ENCODE data around the gene PLA2G4F.

PLA2G4F gene

GRCh38 chr15:42111924-42112323 is 44.5 kb downstream of the PLA2G4F start:
- peaks cover 6% of the 10 kb centered on the region for H3K4me1 Mint-ChIP-seq
- DNase-seq (ENCODE audit: low spot score in 2 of 2), result no peak
- H3K36me3 Mint-ChIP-seq, result no peaks in the 10 kb centered on the region

GRCh38 chr15:42110367-42110766 is 46.1 kb downstream of the PLA2G4F start:
- DNase-seq (ENCODE audit: low spot score in 2 of 2), result no peak
- no peak overlapping the region for H3K4me3 Mint-ChIP-seq
- H3K36me3 Mint-ChIP-seq, result no peaks in the 10 kb centered on the region
- no peaks in the 10 kb centered on the region for H3K9me3 Mint-ChIP-seq
- peaks cover 6% of the 10 kb centered on the region for H3K4me1 Mint-ChIP-seq
- ATAC-seq, result no peak
- H3K27ac Mint-ChIP-seq, result no peak overlapping the region

More at GRCh38 chr15:42111924-42112323, 44.5 kb downstream of the PLA2G4F start:
- no peak for ATAC-seq
- Mint-ChIP-seq H3K27ac (no peak overlapping the region), H3K4me3 (no peak overlapping the region), H3K9me3 (no peaks in the 10 kb centered on the region)

GRCh38 chr15:42108806-42109205 is 47.6 kb downstream of the PLA2G4F start:
- Mint-ChIP-seq H3K36me3 (no peaks in the 10 kb centered on the region), H3K4me3 (no peak overlapping the region), H3K4me1 (peaks cover 6% of the 10 kb centered on the region), H3K9me3 (no peaks in the 10 kb centered on the region), H3K27ac (no peak overlapping the region)
- DNase-seq (ENCODE audit: low spot score in 2 of 2) (no peak), ATAC-seq (no peak)

DNA sequence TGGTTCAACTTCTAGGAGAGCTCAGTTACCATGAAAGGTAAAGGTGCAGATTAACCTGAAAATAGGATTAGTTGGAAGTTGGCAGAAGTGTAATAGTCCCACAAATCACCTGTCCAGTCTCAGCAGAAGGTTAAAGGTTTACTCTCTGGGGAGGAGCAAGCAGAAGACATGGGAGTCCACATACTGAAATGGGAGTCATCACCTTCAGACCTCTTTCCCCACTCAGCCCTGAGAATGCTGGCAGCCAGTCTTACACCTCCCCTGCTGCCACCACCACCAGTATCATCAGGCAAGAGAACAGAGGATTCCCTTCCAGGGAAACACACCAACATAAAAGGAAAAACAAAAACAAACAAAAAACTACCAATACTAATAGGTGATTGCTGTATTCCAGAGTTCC is 48.2 kb downstream of the PLA2G4F start:
- no peak for ATAC-seq
- no peak for DNase-seq (ENCODE audit: low spot score in 2 of 2)

GRCh38 chr15:42107473-42107872 is 49.0 kb downstream of the PLA2G4F start:
- Mint-ChIP-seq H3K27ac (no peak overlapping the region), H3K9me3 (no peaks in the 10 kb centered on the region), H3K36me3 (no peaks in the 10 kb centered on the region), H3K4me3 (no peak overlapping the region), H3K4me1 (peaks cover 6% of the 10 kb centered on the region)
- ATAC-seq (peak; percentile 91), DNase-seq (ENCODE audit: low spot score in 2 of 2) (peak in 1 of 2 donors; percentile 48)

More for the DNA sequence above, 48.2 kb downstream of the PLA2G4F start:
- Mint-ChIP-seq H3K4me1 (peaks cover 6% of the 10 kb centered on the region), H3K36me3 (no peaks in the 10 kb centered on the region), H3K9me3 (no peaks in the 10 kb centered on the region), H3K27ac (no peak overlapping the region), H3K4me3 (no peak overlapping the region)

GRCh38 chr15:42106288-42106687 is 50.1 kb downstream of the PLA2G4F start:
- no peaks in the 10 kb centered on the region for H3K9me3 Mint-ChIP-seq
- H3K4me3 Mint-ChIP-seq, result no peak overlapping the region
- ATAC-seq (no peak), DNase-seq (ENCODE audit: low spot score in 2 of 2) (no peak)
- H3K4me1 Mint-ChIP-seq, result peaks cover 6% of the 10 kb centered on the region
- no peak overlapping the region for H3K27ac Mint-ChIP-seq
- no peaks in the 10 kb centered on the region for H3K36me3 Mint-ChIP-seq

GRCh38 chr15:42104095-42104891 is 52.1 kb downstream of the PLA2G4F start:
- H3K9me3 Mint-ChIP-seq, result no peaks in the 10 kb centered on the region
- H3K36me3 Mint-ChIP-seq, result no peaks in the 10 kb centered on the region
- no peak for ATAC-seq
- DNase-seq (ENCODE audit: low spot score in 2 of 2), result peak in 1 of 2 donors; percentile 45
- H3K27ac Mint-ChIP-seq, result no peak overlapping the region
- H3K4me3 Mint-ChIP-seq, result no peak overlapping the region
- peaks cover 6% of the 10 kb centered on the region for H3K4me1 Mint-ChIP-seq

DNA sequence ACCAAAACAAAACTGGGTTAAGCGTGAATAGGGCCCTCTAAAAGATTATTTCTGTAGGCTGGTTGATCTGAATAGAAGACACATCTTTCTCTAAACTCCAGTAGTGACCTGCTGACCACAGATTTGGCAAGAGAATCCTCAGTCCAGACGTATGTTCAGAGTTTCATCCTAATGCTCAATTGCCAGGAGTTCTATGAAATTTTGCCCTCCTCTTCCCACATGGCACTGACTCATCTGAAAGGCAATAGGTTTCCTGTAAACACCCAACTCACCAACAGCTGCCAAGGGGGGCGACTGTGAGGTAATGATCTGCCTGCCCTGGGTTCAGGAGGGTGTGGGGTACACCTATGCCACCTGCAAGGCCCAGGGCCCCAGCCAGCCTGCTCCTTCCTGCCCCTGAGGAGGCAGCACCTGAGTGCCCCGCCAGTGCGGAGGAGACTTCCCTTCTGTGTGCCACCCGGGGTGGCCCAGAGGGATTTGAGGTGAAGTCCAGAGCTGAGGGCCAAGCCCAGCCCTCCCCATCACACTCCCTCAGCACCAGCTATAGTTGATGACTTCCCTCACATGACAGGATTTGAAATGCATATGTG is 53.7 kb downstream of the PLA2G4F start:
- Mint-ChIP-seq H3K4me3 (no peak overlapping the region), H3K36me3 (no peaks in the 10 kb centered on the region), H3K27ac (no peak overlapping the region), H3K4me1 (peaks cover 6% of the 10 kb centered on the region), H3K9me3 (no peaks in the 10 kb centered on the region)
- DNase-seq (ENCODE audit: low spot score in 2 of 2), result peak in 1 of 2 donors; percentile 43
- ATAC-seq, result no peak

- Mint-ChIP-seq H3K4me1 (no peaks in the 10 kb centered on the region), H3K4me3 (no peak overlapping the region), H3K36me3 (no peaks in the 10 kb centered on the region), H3K9me3 (no peaks in the 10 kb centered on the region), H3K27ac (no peak overlapping the region)
- DNase-seq (ENCODE audit: low spot score in 2 of 2) (no peak), ATAC-seq (no peak)
Measured at GRCh38 chr15:42101861-42102260, 54.6 kb downstream of the PLA2G4F start.

DNA sequence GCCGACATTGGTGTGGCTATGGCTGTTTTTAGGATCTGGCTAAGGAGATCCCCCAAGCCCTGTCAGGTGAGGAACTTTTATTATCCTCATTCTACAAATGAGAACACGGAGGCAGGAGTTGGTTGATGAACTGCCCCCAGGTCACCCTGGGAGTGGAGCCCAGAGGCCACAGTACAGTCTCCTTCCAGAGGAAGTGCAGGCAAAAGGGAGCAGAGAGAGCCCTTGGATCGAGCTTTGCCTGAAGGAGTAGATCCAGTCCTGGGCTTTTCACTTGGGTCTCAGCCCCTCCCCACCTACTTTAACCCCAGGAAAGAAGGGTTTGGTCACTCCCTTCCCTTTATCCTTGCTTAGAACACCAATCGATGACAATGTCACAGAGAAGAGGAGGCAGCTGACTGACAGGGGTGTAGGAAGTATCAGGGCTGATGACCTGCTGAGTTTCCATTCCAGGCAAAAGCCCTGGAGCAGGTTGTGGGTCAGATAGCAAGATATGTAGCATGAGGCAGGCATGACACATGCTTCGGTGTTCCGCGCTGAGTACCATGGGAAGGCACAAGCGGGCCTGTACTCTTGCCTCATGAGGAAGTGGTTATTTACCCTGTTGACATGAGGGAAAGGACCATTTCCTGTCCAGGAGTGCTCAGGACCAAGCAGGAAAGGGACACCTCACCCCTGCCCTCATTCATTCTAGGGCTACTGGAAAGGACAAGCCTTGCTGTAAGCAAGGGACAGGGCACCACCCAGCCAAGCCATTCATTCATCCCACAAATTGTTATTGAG is 56.2 kb downstream of the PLA2G4F start:
- H3K27ac Mint-ChIP-seq, result no peak overlapping the region
- DNase-seq (ENCODE audit: low spot score in 2 of 2), result peak in 1 of 2 donors; percentile 43
- no peaks in the 10 kb centered on the region for H3K36me3 Mint-ChIP-seq
- H3K4me3 Mint-ChIP-seq, result no peak overlapping the region
- H3K9me3 Mint-ChIP-seq, result no peaks in the 10 kb centered on the region
- no peak for ATAC-seq
- no peaks in the 10 kb centered on the region for H3K4me1 Mint-ChIP-seq

- DNase-seq (ENCODE audit: low spot score in 2 of 2) (no peak), ATAC-seq (no peak)
- Mint-ChIP-seq H3K4me3 (no peak overlapping the region), H3K36me3 (no peaks in the 10 kb centered on the region), H3K27ac (no peak overlapping the region), H3K9me3 (no peaks in the 10 kb centered on the region), H3K4me1 (peaks cover 7% of the 10 kb centered on the region)
Measured at GRCh38 chr15:42097018-42097417, 59.4 kb downstream of the PLA2G4F start.

- no peak within 1 kb of the TSS for H3K4me3 Mint-ChIP-seq
- H3K36me3 Mint-ChIP-seq, result no peaks in the 10 kb centered on the region
- H3K4me1 Mint-ChIP-seq, result peaks cover 12% of the 10 kb centered on the region
- DNase-seq (ENCODE audit: low spot score in 2 of 2) (peak in 1 of 2 donors; percentile 30), ATAC-seq (no peak)
- no peak within 1 kb of the TSS for H3K27ac Mint-ChIP-seq
- H3K9me3 Mint-ChIP-seq, result no peaks in the 10 kb centered on the region
Measured at GRCh38 chr15:42094512-42094963, 61.9 kb downstream of the PLA2G4F start, which contains the start of gene PLA2G4D. Gene PLA2G4D (minus strand): TSS chr15:42094562. CDS start chr15:42094459, 103 bp downstream.

DNA sequence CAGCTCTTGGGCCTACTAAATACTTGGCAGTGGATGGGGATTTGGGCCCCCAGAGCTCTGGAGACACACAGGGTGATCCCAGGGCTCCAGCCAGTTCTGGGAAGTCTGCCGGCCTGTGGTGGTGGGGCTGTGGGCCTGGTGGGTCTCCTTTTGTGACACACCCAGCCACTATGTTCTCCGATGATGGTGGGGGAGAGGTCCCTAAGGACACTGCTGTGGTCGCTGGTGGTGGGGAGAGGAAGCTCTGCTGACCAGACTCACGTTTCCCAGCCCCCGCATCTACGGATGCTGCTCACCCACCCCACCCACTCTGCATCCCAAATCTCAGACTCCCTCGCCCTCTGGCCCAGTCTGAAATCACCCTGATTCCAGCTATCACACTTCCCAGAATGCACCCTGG is 62.5 kb downstream of the PLA2G4F start:
- H3K4me3 Mint-ChIP-seq, result no peak overlapping the region

DNA sequence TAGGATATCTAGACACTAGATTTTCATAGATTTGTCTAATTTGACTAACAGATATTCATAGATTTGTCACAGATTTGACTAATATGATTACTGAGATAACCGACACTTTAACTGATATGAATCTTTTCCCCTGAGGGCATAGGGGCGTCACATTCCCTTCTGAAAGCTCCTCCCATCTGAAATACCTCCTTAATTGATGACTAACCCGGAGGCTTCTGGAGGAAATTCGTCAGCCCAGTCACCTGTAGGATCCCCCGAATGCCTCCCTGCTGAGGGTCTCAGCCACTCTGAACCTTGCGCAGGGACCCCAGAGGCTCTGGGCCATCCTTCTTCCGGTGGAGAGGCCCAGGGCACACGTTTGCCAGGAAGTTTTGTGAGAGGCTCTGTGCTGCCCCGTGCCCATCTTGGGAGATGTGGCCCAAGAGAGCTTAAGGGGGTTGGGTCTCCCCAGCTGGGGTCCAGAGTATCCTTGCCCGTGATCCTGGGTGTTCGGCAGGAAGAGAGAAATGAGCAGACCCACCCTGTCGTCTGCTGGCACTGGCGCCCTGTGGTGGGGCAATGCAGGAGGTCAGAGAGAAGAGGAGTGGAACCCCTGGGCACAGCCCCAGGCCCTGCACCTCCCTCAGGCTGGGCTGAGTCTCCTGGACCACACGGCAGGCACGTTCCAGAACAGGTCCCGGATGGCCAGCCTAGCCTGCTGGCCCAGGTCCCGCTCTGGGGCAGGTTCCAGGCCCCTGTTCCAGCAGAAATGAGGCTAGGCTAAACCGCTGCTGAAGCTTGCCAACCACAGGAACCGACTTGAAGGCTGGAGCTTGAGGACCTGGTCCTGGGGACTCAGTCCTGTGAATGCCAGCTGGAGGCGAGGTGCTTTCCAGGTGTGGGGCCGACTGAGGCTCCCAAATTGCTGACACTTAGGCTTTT is 63.8 kb downstream of the PLA2G4F start:
- Mint-ChIP-seq H3K9me3 (no peaks in the 10 kb centered on the region), H3K27ac (peak overlapping the region; percentile 8)
- ATAC-seq, result peak; percentile 67

More for the DNA sequence above, 62.5 kb downstream of the PLA2G4F start:
- DNase-seq (ENCODE audit: low spot score in 2 of 2) (peak in 1 of 2 donors; percentile 32), ATAC-seq (no peak)
- no peaks in the 10 kb centered on the region for H3K9me3 Mint-ChIP-seq
- no peak overlapping the region for H3K27ac Mint-ChIP-seq
- no peaks in the 10 kb centered on the region for H3K36me3 Mint-ChIP-seq
- H3K4me1 Mint-ChIP-seq, result peaks cover 12% of the 10 kb centered on the region

More for the DNA sequence above, 63.8 kb downstream of the PLA2G4F start:
- H3K36me3 Mint-ChIP-seq, result no peaks in the 10 kb centered on the region
- peak in 1 of 2 donors; percentile 39 for DNase-seq (ENCODE audit: low spot score in 2 of 2)
- peaks cover 19% of the 10 kb centered on the region for H3K4me1 Mint-ChIP-seq
- H3K4me3 Mint-ChIP-seq, result no peak overlapping the region

Measured in stimulated activated effector memory CD8-positive, alpha-beta T cell treated with anti-CD3 and anti-CD28 coated beads, Interleukin-12 subunit alpha, Interleukin-12 subunit beta, amount 100 ng/mL, for 72 hours (primary cell).